Measurements from ENCODE around the gene APEX2. TPM values are rescaled to one million over a fixed set of nuclear protein-coding genes. Genes with fewer than 3 reads are reported as not detected.

The APEX2 gene
- total RNA-seq, 3 donors from 2014 or later (not counting 1 experiment from before 2014, with no cell fraction given): 11.5 to 13.3 (median 12.4) TPM

Other genes with a start within 250 kb of the APEX2 start
- not detected for gene ITIH6, start 202.1 kb upstream of the APEX2 start, total RNA-seq
- gene MAGED2, start 192.6 kb upstream of the APEX2 start, total RNA-seq: 10 to 100 TPM; 52.0 to 63.2 (median 57.8) TPM
- gene TRO, start 79.5 kb upstream of the APEX2 start, total RNA-seq: 1 to 10 TPM; 2.9 to 4.3 (median 4.2) TPM
- under 1 TPM; 0.39 to 0.75 (median 0.73) TPM for gene PFKFB1, start 6.2 kb upstream of the APEX2 start, total RNA-seq
- not detected for gene ALAS2, start 30.6 kb downstream of the APEX2 start, total RNA-seq
- gene PAGE2B, start 74.7 kb downstream of the APEX2 start, total RNA-seq: 1 to 10 TPM in 2 of 3 donors, not detected in 1; 1.0 to 1.2 TPM
- gene PAGE2, start 88.7 kb downstream of the APEX2 start, total RNA-seq: not detected
- gene PAGE5, start 220.0 kb downstream of the APEX2 start, total RNA-seq: not detected

All from natural killer cell (primary cell).